ENCODE results near the gene DNHD1. TPM values are rescaled to one million over a fixed set of nuclear protein-coding genes. Genes with fewer than 3 reads are reported as not detected.

The DNHD1 gene
- total RNA-seq, 1 donor from 2014 or later: 5.0 TPM

DNA sequence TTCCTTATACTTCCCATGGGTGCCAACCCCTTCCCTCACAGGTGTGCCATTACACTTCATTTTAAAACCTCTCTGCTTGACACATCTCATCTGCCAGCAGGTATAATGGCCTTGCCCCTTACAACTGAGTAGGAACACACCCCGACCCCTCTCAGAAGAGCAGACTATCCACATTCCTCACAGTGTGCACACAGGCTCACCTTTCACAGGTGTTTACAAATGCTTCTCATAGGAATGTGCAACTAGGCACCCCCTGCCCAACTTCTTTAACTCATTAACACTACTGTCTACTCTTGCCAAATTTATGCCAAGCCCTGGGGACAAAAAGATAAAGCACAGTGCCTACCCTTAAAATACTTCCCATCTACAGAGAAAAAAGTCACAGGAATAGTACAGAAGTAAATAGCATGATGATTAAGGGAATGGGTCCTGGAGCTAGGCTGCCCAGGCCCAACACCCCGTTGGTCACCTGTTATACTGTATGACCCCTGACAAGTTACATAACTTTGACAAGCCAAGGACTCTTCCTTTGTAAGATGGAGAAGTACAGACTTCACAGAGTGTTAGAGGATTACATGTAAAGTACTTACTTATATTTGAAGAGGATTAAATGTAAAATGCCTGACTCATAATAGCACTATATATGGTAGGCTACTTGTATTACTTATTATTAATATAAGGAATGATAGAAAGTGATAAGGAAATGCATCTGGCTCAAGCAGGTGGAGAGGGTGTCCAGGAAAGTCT lies 38.6 kb upstream of the DNHD1 start:
- TF ChIP-seq EZH2phosphoT487 (IDR thresholded peaks at IDR 0.05) (no peak), EZH2 (IDR thresholded peaks at IDR 0.05) (no peak), CTCF (IDR thresholded peaks at IDR 0.05) (no peak)
- Histone ChIP-seq H3K27me3 (no peaks in the 10 kb centered on the region), H3K4me3 (no peak overlapping the region), H4K20me1 (ENCODE audit: low read depth) (no peaks in the 10 kb centered on the region), H3K9me3 (ENCODE audit: low read depth) (no peaks in the 10 kb centered on the region), H3K79me2 (ENCODE audit: low read depth) (no peaks in the 10 kb centered on the region), H2AFZ (replicated peaks) (no peak overlapping the region), H3F3A (ENCODE audit: low read depth) (no peaks in the 10 kb centered on the region), H3K4me1 (no peaks in the 10 kb centered on the region), H3K4me2 (no peak overlapping the region), H3K36me3 (no peaks in the 10 kb centered on the region), H3K27ac (no peak overlapping the region), H3K9ac (no peak overlapping the region)
- H3K27ac Mint-ChIP-seq: no peak overlapping the region
- H3K4me1 Mint-ChIP-seq: no peaks in the 10 kb centered on the region
- H3K36me3 Mint-ChIP-seq: peaks cover 3% of the 10 kb centered on the region
- no peak overlapping the region for H3K4me3 Mint-ChIP-seq
- H3K9me3 Mint-ChIP-seq: no peaks in the 10 kb centered on the region
- H3K27me3 Mint-ChIP-seq (ENCODE audit: insufficient read depth, low read depth): no peaks in the 10 kb centered on the region
- DNase-seq (ENCODE audit: low spot score): no peak

DNA sequence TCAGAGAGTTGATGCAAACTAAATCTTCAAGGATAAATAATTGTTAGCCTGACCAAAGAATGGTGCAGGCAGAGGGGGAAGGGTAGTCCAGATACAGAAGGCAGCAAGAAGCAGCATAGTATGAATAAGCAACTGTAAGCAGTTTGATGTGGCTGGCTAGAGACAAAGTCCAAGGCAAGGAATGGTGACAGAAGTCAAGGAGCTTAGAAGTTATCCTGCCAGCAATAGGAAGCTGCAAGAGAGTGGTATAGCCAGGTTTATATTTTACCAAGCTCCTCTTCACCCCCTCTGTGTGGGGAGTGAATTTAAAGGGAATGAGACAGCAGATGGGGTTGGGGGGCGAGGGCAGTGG lies 38.0 kb upstream of the DNHD1 start:
- H3K4me3 Mint-ChIP-seq: no peak overlapping the region
- Histone ChIP-seq H3K36me3 (no peaks in the 10 kb centered on the region), H2AFZ (replicated peaks) (no peak overlapping the region), H3K9ac (no peak overlapping the region), H3K9me3 (ENCODE audit: low read depth) (no peaks in the 10 kb centered on the region), H3K4me2 (no peak overlapping the region), H3K4me1 (no peaks in the 10 kb centered on the region), H3K79me2 (ENCODE audit: low read depth) (no peaks in the 10 kb centered on the region), H3K27ac (no peak overlapping the region), H4K20me1 (ENCODE audit: low read depth) (no peaks in the 10 kb centered on the region), H3F3A (ENCODE audit: low read depth) (no peaks in the 10 kb centered on the region), H3K4me3 (no peak overlapping the region), H3K27me3 (no peaks in the 10 kb centered on the region)
- TF ChIP-seq EZH2phosphoT487 (IDR thresholded peaks at IDR 0.05): no peak
- TF ChIP-seq CTCF (IDR thresholded peaks at IDR 0.05): no peak
- no peak for TF ChIP-seq EZH2 (IDR thresholded peaks at IDR 0.05)
- H3K27me3 Mint-ChIP-seq (ENCODE audit: insufficient read depth, low read depth): no peaks in the 10 kb centered on the region
- DNase-seq (ENCODE audit: low spot score): no peak
- H3K4me1 Mint-ChIP-seq: no peaks in the 10 kb centered on the region
- peaks cover 7% of the 10 kb centered on the region for H3K36me3 Mint-ChIP-seq
- no peaks in the 10 kb centered on the region for H3K9me3 Mint-ChIP-seq
- H3K27ac Mint-ChIP-seq: no peak overlapping the region

DNA sequence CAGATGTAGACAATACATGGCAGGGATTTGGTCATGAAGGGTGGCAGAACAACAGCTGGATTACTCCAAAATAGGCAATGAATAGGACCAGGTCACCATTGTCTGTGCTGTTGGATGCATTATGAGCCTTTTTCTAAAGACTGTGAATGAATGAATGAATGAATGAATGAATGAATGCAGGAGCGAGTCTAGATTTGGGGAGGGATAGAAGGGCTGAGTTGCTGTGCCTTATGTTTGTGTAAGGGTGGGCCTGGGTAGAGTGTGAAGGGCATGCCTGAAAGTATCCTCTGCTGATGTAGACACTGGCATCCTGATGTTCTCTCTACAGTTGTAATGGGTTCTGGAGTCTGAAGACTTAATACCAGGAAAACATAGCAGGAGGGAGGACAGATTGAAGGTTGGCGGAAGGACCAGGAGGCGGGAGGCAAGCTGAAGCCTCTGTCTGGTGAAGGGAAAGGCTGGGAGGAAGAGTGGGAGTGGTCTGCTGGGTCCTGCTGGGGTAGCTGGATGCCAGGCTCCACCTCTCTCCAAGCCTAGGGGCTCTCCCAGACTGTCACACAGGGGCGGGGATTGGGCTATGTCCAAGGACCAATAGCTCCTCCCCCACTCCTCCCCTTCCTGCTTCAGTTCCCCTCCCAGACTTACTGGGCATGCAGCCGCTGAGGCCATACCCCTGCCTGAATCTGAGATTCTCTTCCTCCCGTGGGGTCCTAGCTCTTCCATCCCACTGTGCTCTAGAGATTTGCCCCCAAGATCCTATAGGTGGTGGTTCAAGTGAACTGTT lies 28.2 kb upstream of the DNHD1 start:
- H3K4me2 ChIP-seq: peak overlapping the region; percentile 66
- TF ChIP-seq CTCF (IDR thresholded peaks at IDR 0.05) (no peak), EZH2phosphoT487 (IDR thresholded peaks at IDR 0.05) (no peak), EZH2 (IDR thresholded peaks at IDR 0.05) (no peak)
- peaks cover 11% of the 10 kb centered on the region for H3K79me2 ChIP-seq (ENCODE audit: low read depth)
- no peak overlapping the region for H3K4me3 Mint-ChIP-seq
- peaks cover 13% of the 10 kb centered on the region for H3K4me1 ChIP-seq
- no peak overlapping the region for H3K27ac ChIP-seq
- no peaks in the 10 kb centered on the region for H4K20me1 ChIP-seq (ENCODE audit: low read depth)
- H3K4me1 Mint-ChIP-seq: peaks cover 12% of the 10 kb centered on the region
- no peaks in the 10 kb centered on the region for H3K9me3 ChIP-seq (ENCODE audit: low read depth)
- no peaks in the 10 kb centered on the region for H3K36me3 Mint-ChIP-seq
- H2AFZ ChIP-seq (replicated peaks): peak overlapping the region; percentile 83
- no peaks in the 10 kb centered on the region for H3K36me3 ChIP-seq
- H3F3A ChIP-seq (ENCODE audit: low read depth): peaks cover 17% of the 10 kb centered on the region
- no peaks in the 10 kb centered on the region for H3K9me3 Mint-ChIP-seq
- no peak overlapping the region for H3K27ac Mint-ChIP-seq
- no peak overlapping the region for H3K9ac ChIP-seq
- H3K4me3 ChIP-seq: no peak overlapping the region
- H3K27me3 Mint-ChIP-seq (ENCODE audit: insufficient read depth, low read depth): peaks cover 2% of the 10 kb centered on the region
- H3K27me3 ChIP-seq: no peaks in the 10 kb centered on the region
- DNase-seq (ENCODE audit: low spot score): peak; percentile 98

All from neural progenitor cell (in vitro differentiated cells).